Measurements from ENCODE around the gene SEPTIN10.

SEPTIN10 gene

GRCh38 chr2:109563288-109563687 lies 50.5 kb downstream of the SEPTIN10 start:
- Histone ChIP-seq H3K36me3 (no peaks in the 10 kb centered on the region), H3K4me3 (ENCODE audit: low read depth in 1 of 2, low read length in 1 of 2) (no peak overlapping the region), H3K9me3 (no peaks in the 10 kb centered on the region), H3K4me1 (ENCODE audit: control insufficient read depth in 1 of 2, insufficient read depth in 1 of 2, low read depth in 1 of 2, low read length in 1 of 2) (no peaks in the 10 kb centered on the region), H3K27ac (no peak overlapping the region), H3K27me3 (peaks cover 7% of the 10 kb centered on the region)
- TF ChIP-seq CTCF (IDR thresholded peaks at IDR 0.05), result no peak

GRCh38 chr2:109562421-109562820 lies 51.3 kb downstream of the SEPTIN10 start:
- no peak overlapping the region for H3K27ac ChIP-seq
- TF ChIP-seq CTCF (IDR thresholded peaks at IDR 0.05), result no peak
- H3K9me3 ChIP-seq, result no peaks in the 10 kb centered on the region
- H3K4me1 ChIP-seq (ENCODE audit: control insufficient read depth in 1 of 2, insufficient read depth in 1 of 2, low read depth in 1 of 2, low read length in 1 of 2), result no peaks in the 10 kb centered on the region
- H3K4me3 ChIP-seq (ENCODE audit: low read depth in 1 of 2, low read length in 1 of 2), result no peak overlapping the region
- H3K27me3 ChIP-seq, result peaks cover 7% of the 10 kb centered on the region
- H3K36me3 ChIP-seq, result no peaks in the 10 kb centered on the region

GRCh38 chr2:109560265-109560664 lies 53.5 kb downstream of the SEPTIN10 start:
- Histone ChIP-seq H3K27me3 (peaks cover 12% of the 10 kb centered on the region), H3K4me3 (ENCODE audit: low read depth in 1 of 2, low read length in 1 of 2) (no peak overlapping the region), H3K9me3 (no peaks in the 10 kb centered on the region), H3K36me3 (no peaks in the 10 kb centered on the region), H3K4me1 (ENCODE audit: control insufficient read depth in 1 of 2, insufficient read depth in 1 of 2, low read depth in 1 of 2, low read length in 1 of 2) (no peaks in the 10 kb centered on the region), H3K27ac (no peak overlapping the region)
- no peak for TF ChIP-seq CTCF (IDR thresholded peaks at IDR 0.05)

DNA sequence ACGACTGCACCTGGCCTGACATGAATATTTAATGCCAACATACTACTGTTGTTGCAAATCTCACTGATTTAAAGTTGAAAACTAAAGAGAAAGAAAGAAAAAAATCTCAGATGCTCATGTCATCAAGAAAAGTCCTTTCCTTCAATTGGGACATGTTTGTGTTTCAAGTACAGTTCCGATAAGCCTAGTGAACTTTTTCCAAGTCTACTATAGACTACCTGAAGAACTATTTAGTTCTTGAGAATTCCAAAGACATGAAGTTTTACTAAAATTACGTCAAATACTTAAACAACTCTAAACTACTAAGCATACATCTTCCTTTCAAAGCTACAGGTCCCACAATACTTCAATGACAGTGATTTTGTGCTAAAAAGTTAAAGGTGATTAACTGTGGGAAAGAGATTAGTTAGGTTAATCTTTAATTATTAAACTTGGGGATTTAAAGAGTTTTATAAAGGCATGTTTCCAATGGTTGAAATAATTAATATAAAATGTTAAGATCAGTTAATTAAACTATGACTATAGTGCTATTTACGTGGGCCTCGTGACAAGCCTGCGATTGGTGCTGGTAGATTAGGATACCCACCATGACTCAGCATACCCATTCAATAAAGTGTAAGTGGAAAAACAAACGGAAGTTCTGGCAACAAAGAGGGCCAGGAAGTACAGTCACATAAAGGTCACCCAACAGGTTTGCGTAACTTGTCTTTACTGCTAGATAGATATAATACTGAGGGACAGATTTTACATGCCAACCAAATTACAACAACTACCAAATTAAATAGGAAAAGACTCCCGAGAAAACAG lies 55.5 kb downstream of the SEPTIN10 start:
- no peaks in the 10 kb centered on the region for H3K9me3 ChIP-seq
- no peak for TF ChIP-seq CTCF (IDR thresholded peaks at IDR 0.05)
- H3K27me3 ChIP-seq, result peaks cover 15% of the 10 kb centered on the region
- H3K36me3 ChIP-seq, result no peaks in the 10 kb centered on the region
- no peak overlapping the region for H3K4me3 ChIP-seq (ENCODE audit: low read depth in 1 of 2, low read length in 1 of 2)
- no peak overlapping the region for H3K27ac ChIP-seq
- H3K4me1 ChIP-seq (ENCODE audit: control insufficient read depth in 1 of 2, insufficient read depth in 1 of 2, low read depth in 1 of 2, low read length in 1 of 2), result no peaks in the 10 kb centered on the region

GRCh38 chr2:109557309-109557708 lies 56.5 kb downstream of the SEPTIN10 start:
- no peaks in the 10 kb centered on the region for H3K9me3 ChIP-seq
- H3K27ac ChIP-seq, result no peak overlapping the region
- H3K27me3 ChIP-seq, result peaks cover 15% of the 10 kb centered on the region
- TF ChIP-seq CTCF (IDR thresholded peaks at IDR 0.05), result no peak
- no peaks in the 10 kb centered on the region for H3K36me3 ChIP-seq
- H3K4me1 ChIP-seq (ENCODE audit: control insufficient read depth in 1 of 2, insufficient read depth in 1 of 2, low read depth in 1 of 2, low read length in 1 of 2), result no peaks in the 10 kb centered on the region
- H3K4me3 ChIP-seq (ENCODE audit: low read depth in 1 of 2, low read length in 1 of 2), result no peak overlapping the region

Data from neutrophil (primary cell).